ENCODE results near the gene SFT2D1. TPM values are rescaled to one million over a fixed set of nuclear protein-coding genes. Genes with fewer than 3 reads are reported as not detected.
A peak's percentile ranks its signal among the peaks of the same experiment; 100 is the strongest.

Gene SFT2D1
- total RNA-seq, 4 donors from 2014 or later, result 7.6 to 55.6 (median 39.7) TPM

DNA sequence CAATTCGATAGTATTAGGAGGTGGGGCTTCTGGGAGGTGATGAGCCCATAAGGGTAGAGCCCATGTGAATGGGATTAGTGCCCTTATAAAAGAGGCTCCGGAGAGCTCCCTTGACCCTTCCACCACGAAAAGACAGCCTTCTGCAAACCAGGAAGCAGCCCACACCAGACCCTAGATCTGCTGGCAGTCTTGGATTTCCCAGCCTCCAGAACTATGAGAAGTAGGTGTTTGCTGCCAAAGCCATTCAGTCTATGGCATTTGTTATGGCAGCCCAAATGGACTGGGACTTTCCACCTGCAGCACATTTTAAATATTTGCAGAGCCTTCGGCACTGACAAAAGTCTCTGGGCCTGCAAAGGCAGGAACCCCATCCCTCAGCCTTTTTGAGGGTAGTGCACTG lies 11.8 kb upstream of the SFT2D1 start:
- H3K36me3 ChIP-seq, result no peaks in the 10 kb centered on the region
- TF ChIP-seq POLR2AphosphoS5 (IDR thresholded peaks at IDR 0.05), result no peak
- TF ChIP-seq EP300 (IDR thresholded peaks at IDR 0.05; ENCODE audit: low read depth), result no peak
- TF ChIP-seq POLR2A (IDR thresholded peaks at IDR 0.05), result no peak
- TF ChIP-seq, protein P1, sequence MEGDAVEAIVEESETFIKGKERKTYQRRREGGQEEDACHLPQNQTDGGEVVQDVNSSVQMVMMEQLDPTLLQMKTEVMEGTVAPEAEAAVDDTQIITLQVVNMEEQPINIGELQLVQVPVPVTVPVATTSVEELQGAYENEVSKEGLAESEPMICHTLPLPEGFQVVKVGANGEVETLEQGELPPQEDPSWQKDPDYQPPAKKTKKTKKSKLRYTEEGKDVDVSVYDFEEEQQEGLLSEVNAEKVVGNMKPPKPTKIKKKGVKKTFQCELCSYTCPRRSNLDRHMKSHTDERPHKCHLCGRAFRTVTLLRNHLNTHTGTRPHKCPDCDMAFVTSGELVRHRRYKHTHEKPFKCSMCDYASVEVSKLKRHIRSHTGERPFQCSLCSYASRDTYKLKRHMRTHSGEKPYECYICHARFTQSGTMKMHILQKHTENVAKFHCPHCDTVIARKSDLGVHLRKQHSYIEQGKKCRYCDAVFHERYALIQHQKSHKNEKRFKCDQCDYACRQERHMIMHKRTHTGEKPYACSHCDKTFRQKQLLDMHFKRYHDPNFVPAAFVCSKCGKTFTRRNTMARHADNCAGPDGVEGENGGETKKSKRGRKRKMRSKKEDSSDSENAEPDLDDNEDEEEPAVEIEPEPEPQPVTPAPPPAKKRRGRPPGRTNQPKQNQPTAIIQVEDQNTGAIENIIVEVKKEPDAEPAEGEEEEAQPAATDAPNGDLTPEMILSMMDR (IDR thresholded peaks at IDR 0.05), result no peak
- DNase-seq, result no peak
- peaks cover 0 to 5% of the 10 kb centered on the region in 2 donors for H3K9me3 ChIP-seq
- peaks cover 3% of the 10 kb centered on the region for H3K27me3 ChIP-seq
- H3K27ac ChIP-seq, result no peak overlapping the region
- 79 to 80% methylated on average over 1 to 4 of the region's 4 CpGs for whole genome bisulfite sequencing, 2 donors (ENCODE audit: low coverage in 1 of 2)
- intact Hi-C loops (cut with DNase I; ENCODE audit: low total_unique reads), result no loop called here
- no peak overlapping the region for H3K4me3 ChIP-seq
- peaks cover 0 to 14% (median 6%) of the 10 kb centered on the region in 4 donors for H3K4me1 ChIP-seq
- in situ Hi-C loops (cut with MboI; ENCODE audit: low pct_ligation_motif_present in 1 of 4, low pct_unique_long_range_greater_than_20kb in 1 of 4, low sequenced_read_pairs in 3 of 4), result no loop called here

DNA sequence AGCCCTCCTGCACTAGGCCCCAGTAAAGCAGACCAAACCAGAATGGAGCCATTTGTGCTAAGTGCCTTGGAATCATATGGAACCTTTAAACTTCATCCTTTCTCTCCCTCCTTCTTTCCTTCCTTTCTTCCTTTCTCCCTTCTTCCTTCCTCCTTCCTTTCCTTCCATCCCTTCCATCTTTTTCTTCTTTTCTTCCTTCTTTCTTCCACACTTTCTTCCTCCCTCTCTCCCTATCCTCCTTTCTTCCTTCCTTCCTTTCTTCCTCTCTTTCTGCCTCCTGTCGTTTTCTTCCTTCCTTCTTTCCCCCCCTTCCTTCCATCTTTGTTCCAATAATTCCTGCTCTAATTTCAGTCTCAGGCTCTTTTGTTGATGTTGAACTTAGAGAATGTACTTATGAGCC lies 11.2 kb upstream of the SFT2D1 start:
- H3K36me3 ChIP-seq, result no peaks in the 10 kb centered on the region
- TF ChIP-seq POLR2AphosphoS5 (IDR thresholded peaks at IDR 0.05) (no peak), EP300 (IDR thresholded peaks at IDR 0.05; ENCODE audit: low read depth) (no peak), POLR2A (IDR thresholded peaks at IDR 0.05) (no peak)
- TF ChIP-seq, protein P1 (IDR thresholded peaks at IDR 0.05), result no peak
- H3K9me3 ChIP-seq, result peaks cover 0 to 5% of the 10 kb centered on the region in 2 donors
- WGBS, 2 donors (ENCODE audit: low coverage in 1 of 2), result 66 to 89% methylated on average over 1 of the region's 1 CpG
- DNase-seq, result no peak
- H3K27ac ChIP-seq, result no peak overlapping the region
- peaks cover 3% of the 10 kb centered on the region for H3K27me3 ChIP-seq
- H3K4me3 ChIP-seq, result no peak overlapping the region
- peaks cover 0 to 14% (median 6%) of the 10 kb centered on the region in 4 donors for H3K4me1 ChIP-seq
- in situ Hi-C loops (cut with MboI; ENCODE audit: low pct_ligation_motif_present in 1 of 4, low pct_unique_long_range_greater_than_20kb in 1 of 4, low sequenced_read_pairs in 3 of 4), result no loop called here
- intact Hi-C loops (cut with DNase I; ENCODE audit: low total_unique reads), result no loop called here

GRCh38 chr6:166352923-166353322 lies 10.6 kb upstream of the SFT2D1 start:
- Histone ChIP-seq H3K9me3 (peaks cover 0 to 5% of the 10 kb centered on the region in 2 donors), H3K27me3 (peaks cover 3% of the 10 kb centered on the region), H3K36me3 (no peaks in the 10 kb centered on the region), H3K4me1 (peaks cover 0 to 14% (median 6%) of the 10 kb centered on the region in 4 donors), H3K27ac (no peak overlapping the region), H3K4me3 (no peak overlapping the region)
- no peak for DNase-seq
- in situ Hi-C loops (cut with MboI; ENCODE audit: low pct_ligation_motif_present in 1 of 4, low pct_unique_long_range_greater_than_20kb in 1 of 4, low sequenced_read_pairs in 3 of 4) (no loop called here), intact Hi-C loops (cut with DNase I; ENCODE audit: low total_unique reads) (no loop called here)
- TF ChIP-seq POLR2AphosphoS5 (IDR thresholded peaks at IDR 0.05) (no peak), POLR2A (IDR thresholded peaks at IDR 0.05) (no peak), EP300 (IDR thresholded peaks at IDR 0.05; ENCODE audit: low read depth) (no peak)
- TF ChIP-seq, protein P1 (IDR thresholded peaks at IDR 0.05), result no peak

DNA sequence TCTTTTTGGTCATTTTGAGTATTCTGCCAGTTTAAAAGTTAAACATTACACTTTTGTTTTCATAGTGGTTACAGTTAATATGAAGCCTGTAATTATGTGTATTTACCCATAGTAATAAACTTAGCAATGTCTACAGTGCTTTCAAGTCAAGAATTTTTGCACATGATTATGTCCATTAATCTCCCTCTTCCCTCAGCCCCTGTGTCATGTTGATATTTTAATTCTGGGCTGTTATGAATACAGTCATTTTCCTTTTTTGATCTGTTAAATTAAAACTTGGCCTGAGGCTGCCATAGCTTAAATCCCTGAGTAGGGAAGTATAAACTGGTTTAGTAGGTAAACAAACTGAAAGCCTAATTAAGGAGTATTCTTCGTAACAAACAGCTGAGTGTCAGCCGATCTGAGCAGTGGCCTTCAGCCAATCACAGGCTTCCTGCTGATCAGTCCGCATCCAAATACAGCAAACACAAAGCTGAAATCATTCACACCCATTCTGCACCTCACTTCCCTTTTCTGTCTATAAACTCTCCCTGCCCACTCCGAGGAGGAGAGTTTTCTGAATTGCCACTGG lies 9.5 kb upstream of the SFT2D1 start:
- 11 to 29% methylated on average over 1 to 4 of the region's 4 CpGs for WGBS, 2 donors (ENCODE audit: low coverage in 1 of 2)
- in situ Hi-C loops (cut with MboI; ENCODE audit: low pct_ligation_motif_present in 1 of 4, low pct_unique_long_range_greater_than_20kb in 1 of 4, low sequenced_read_pairs in 3 of 4), result no loop called here
- H3K27ac ChIP-seq, result peak overlapping the region in 3 of 4 donors; percentile 43 to 61 (median 57)
- TF ChIP-seq, protein P1 (IDR thresholded peaks at IDR 0.05), result no peak
- TF ChIP-seq POLR2A (IDR thresholded peaks at IDR 0.05), result no peak
- TF ChIP-seq POLR2AphosphoS5 (IDR thresholded peaks at IDR 0.05), result no peak
- no peak for TF ChIP-seq EP300 (IDR thresholded peaks at IDR 0.05; ENCODE audit: low read depth)
- H3K27me3 ChIP-seq, result peaks cover 3% of the 10 kb centered on the region
- H3K4me1 ChIP-seq, result peaks cover 0 to 14% (median 6%) of the 10 kb centered on the region in 4 donors
- H3K36me3 ChIP-seq, result no peaks in the 10 kb centered on the region
- DNase-seq, result peak; percentile 45
- no peak overlapping the region for H3K4me3 ChIP-seq
- intact Hi-C loops (cut with DNase I; ENCODE audit: low total_unique reads), result no loop called here
- peaks cover 0 to 5% of the 10 kb centered on the region in 2 donors for H3K9me3 ChIP-seq
